Measurements from ENCODE around the gene PTPRM. TPM values are rescaled to one million over a fixed set of nuclear protein-coding genes. Genes with fewer than 3 reads are reported as not detected.

The PTPRM gene
- total RNA-seq, 1 donor from 2014 or later = 131 TPM

- TF ChIP-seq CTCF (IDR thresholded peaks at IDR 0.05) = no peak
- no peaks in the 10 kb centered on the region for H3K27me3 Mint-ChIP-seq (ENCODE audit: low read depth)
- no peak for DNase-seq (ENCODE audit: low spot score)
- peaks cover 23% of the 10 kb centered on the region for H3K4me1 Mint-ChIP-seq (ENCODE audit: low read depth)
- H3K27ac Mint-ChIP-seq (ENCODE audit: unreplicated experiment) = peak overlapping the region; percentile 3
- no peak overlapping the region for H3K4me3 Mint-ChIP-seq (ENCODE audit: unreplicated experiment)
- peaks cover 4% of the 10 kb centered on the region for H3K36me3 Mint-ChIP-seq (ENCODE audit: low read depth)
- H3K9me3 Mint-ChIP-seq (ENCODE audit: low read depth) = no peaks in the 10 kb centered on the region
These were observed 765.2 kb downstream of the PTPRM start for GRCh38 chr18:8332286-8332685.

GRCh38 chr18:8333961-8334360, 766.8 kb downstream of the PTPRM start:
- no peak for DNase-seq (ENCODE audit: low spot score)
- Mint-ChIP-seq H3K27ac (ENCODE audit: unreplicated experiment) (no peak overlapping the region), H3K4me3 (ENCODE audit: unreplicated experiment) (no peak overlapping the region), H3K27me3 (ENCODE audit: low read depth) (no peaks in the 10 kb centered on the region), H3K4me1 (ENCODE audit: low read depth) (peaks cover 6% of the 10 kb centered on the region), H3K9me3 (ENCODE audit: low read depth) (no peaks in the 10 kb centered on the region), H3K36me3 (ENCODE audit: low read depth) (peaks cover 4% of the 10 kb centered on the region)
- no peak for TF ChIP-seq CTCF (IDR thresholded peaks at IDR 0.05)

- no peak overlapping the region for H3K4me3 Mint-ChIP-seq (ENCODE audit: unreplicated experiment)
- no peak for TF ChIP-seq CTCF (IDR thresholded peaks at IDR 0.05)
- H3K9me3 Mint-ChIP-seq (ENCODE audit: low read depth) = no peaks in the 10 kb centered on the region
- peaks cover 27% of the 10 kb centered on the region for H3K4me1 Mint-ChIP-seq (ENCODE audit: low read depth)
- no peak overlapping the region for H3K27ac Mint-ChIP-seq (ENCODE audit: unreplicated experiment)
- no peak for DNase-seq (ENCODE audit: low spot score)
- peaks cover 4% of the 10 kb centered on the region for H3K36me3 Mint-ChIP-seq (ENCODE audit: low read depth)
- H3K27me3 Mint-ChIP-seq (ENCODE audit: low read depth) = no peaks in the 10 kb centered on the region
These were observed 770.1 kb downstream of the PTPRM start for GRCh38 chr18:8337211-8337610.

GRCh38 chr18:8339210-8339609, 772.1 kb downstream of the PTPRM start:
- H3K27me3 Mint-ChIP-seq (ENCODE audit: low read depth) = no peaks in the 10 kb centered on the region
- no peaks in the 10 kb centered on the region for H3K9me3 Mint-ChIP-seq (ENCODE audit: low read depth)
- H3K4me1 Mint-ChIP-seq (ENCODE audit: low read depth) = peaks cover 42% of the 10 kb centered on the region
- no peak for TF ChIP-seq CTCF (IDR thresholded peaks at IDR 0.05)
- peaks cover 2% of the 10 kb centered on the region for H3K36me3 Mint-ChIP-seq (ENCODE audit: low read depth)
- DNase-seq (ENCODE audit: low spot score) = no peak
- H3K27ac Mint-ChIP-seq (ENCODE audit: unreplicated experiment) = no peak overlapping the region
- no peak overlapping the region for H3K4me3 Mint-ChIP-seq (ENCODE audit: unreplicated experiment)

- no peak overlapping the region for H3K4me3 Mint-ChIP-seq (ENCODE audit: unreplicated experiment)
- no peak overlapping the region for H3K27ac Mint-ChIP-seq (ENCODE audit: unreplicated experiment)
- TF ChIP-seq CTCF (IDR thresholded peaks at IDR 0.05) = no peak
- no peaks in the 10 kb centered on the region for H3K27me3 Mint-ChIP-seq (ENCODE audit: low read depth)
- no peaks in the 10 kb centered on the region for H3K9me3 Mint-ChIP-seq (ENCODE audit: low read depth)
- peaks cover 42% of the 10 kb centered on the region for H3K4me1 Mint-ChIP-seq (ENCODE audit: low read depth)
- H3K36me3 Mint-ChIP-seq (ENCODE audit: low read depth) = peaks cover 4% of the 10 kb centered on the region
- DNase-seq (ENCODE audit: low spot score) = no peak
These were observed 772.8 kb downstream of the PTPRM start for GRCh38 chr18:8339952-8340351.
